Endothelial cell of umbilical vein (primary cell): ENCODE data around the gene RTCA.
"Not testable (repeated sequence)": the region's sequence is repeated elsewhere in the genome, so short reads cannot be mapped to it uniquely, and the experiment has no call there.

Source experiments
- CTCF ChIP-seq, 2 donors: IDR thresholded peaks; 1 replicate in 1 of 2; 2 replicates in 1 of 2; pipeline ENCODE4 v1.5.1; 2011; ENCODE audit warnings: low read length in 2 of 2, mild to moderate bottlenecking in 2 of 2, moderate library complexity in 2 of 2, control low read depth in 1 of 2, inconsistent platforms in 1 of 2, low read depth in 1 of 2; ENCODE audit not compliant: insufficient read depth in 1 of 2; ENCODE audit errors: extremely low read depth in 1 of 2
- EZH2 ChIP-seq: IDR thresholded peaks from 2 replicates; pipeline ENCODE4 v1.6.1; 2012; ENCODE audit warnings: borderline replicate concordance, low read depth, mild to moderate bottlenecking, moderate library complexity, low read length, inconsistent platforms; ENCODE audit not compliant: severe bottlenecking
- JUN ChIP-seq: IDR thresholded peaks from 2 replicates; pipeline ENCODE4 v1.6.1; 2011; ENCODE audit warnings: borderline replicate concordance, low read depth; ENCODE audit not compliant: insufficient read length, insufficient read depth
- POLR2AphosphoS5 ChIP-seq: IDR thresholded peaks from 2 replicates; pipeline ENCODE4 v1.6.1; 2012; ENCODE audit warnings: low read depth, mild to moderate bottlenecking, control low read depth, low read length, moderate library complexity; ENCODE audit not compliant: insufficient read depth

- not testable (repeated sequence) for TF ChIP-seq CTCF (IDR thresholded peaks at IDR 0.05; ENCODE audit: extremely low read depth in 1 of 2, insufficient read depth in 1 of 2, low read depth in 1 of 2, low read length in 2 of 2); POLR2AphosphoS5; JUN; EZH2
These were observed 60.3 kb downstream of the RTCA start for GRCh38 chr1:100326325-100326670.
